GM21717 (cell line): ENCODE data around the gene TMEM115.
"Not testable (repeated sequence)": the region's sequence is repeated elsewhere in the genome, so short reads cannot be mapped to it uniquely, and the experiment has no call there.

Experiments used
- ATAC-seq: cut with Tn5 transposase; IDR thresholded peaks from one replicate; pipeline ENCODE4 v1.9.1; 2021; ENCODE audit warnings: mild to moderate bottlenecking, moderate library complexity; ENCODE audit not compliant: unreplicated experiment

Gene TMEM115

DNA sequence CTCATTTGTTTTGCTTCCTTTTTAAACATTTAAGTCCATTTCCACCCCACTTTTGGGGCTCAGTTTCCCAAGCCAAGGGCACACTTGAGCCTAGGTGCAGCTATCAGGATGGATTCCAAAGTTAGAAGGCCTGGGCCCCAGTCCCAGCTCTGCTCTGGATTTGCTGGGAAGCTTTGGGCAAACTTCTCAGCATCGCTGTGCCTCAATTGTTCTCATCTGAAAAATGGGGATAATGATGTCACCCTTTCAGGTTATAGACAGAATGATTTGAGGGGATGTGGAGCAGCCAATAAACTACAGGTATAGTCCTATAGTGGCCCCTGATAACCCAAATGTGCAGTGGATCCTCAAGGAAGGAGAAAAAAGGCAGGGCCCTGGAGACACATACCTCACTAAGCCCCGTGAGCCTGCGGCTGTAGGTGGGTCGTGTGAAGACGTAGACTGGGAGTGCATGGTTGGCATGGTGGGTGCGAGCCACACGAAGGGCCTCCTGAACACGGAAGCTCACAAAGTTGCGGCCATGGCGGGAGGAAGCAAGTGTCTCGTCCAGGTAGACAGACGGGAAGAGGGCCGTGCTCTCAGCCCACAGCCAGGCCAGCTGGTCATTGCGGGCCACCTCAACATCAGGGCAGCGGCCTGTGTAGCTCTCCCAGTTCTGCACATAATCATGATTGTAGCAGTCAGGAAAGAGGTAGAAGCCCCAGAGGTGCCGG lies 40.0 kb downstream of the TMEM115 start:
- no peak for ATAC-seq

DNA sequence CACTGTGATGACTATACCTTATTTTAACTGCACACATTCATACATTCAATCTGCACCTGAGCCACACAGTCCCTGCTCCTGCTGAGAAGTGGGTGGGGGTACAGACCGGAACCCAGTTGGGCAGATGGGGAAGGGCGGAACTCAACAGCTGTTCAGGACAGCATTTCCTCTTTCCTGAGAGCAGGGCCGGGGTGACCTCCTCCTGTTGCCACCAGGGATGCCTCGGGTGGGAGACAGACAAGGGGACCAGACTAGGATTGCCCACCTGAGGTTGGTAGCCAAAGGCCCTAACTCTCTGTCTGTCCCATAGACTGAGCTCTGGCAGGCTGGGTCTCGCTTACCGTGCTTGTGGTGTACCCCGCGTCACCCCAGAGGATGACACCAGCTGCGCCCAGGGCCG lies 40.7 kb downstream of the TMEM115 start:
- no peak for ATAC-seq

DNA sequence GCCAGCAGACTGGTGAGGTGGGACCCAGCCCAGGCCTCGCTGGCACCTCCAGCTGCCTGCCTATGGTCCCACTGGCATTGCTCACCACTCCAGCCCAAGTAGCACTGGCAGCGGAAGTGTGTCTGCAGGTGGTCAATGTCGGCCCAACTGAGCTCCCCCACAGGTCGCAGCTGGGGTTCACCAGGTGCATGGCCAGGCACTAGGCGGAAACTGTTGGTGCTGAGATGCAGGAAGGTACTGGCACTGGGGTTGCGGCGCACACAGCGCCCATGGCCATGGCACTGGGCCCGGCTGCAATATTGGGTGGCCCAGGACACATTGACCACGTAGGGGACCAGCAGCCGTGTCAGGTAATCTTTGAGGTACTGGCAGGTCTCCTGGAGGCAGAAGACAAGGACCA lies 41.2 kb downstream of the TMEM115 start:
- no peak for ATAC-seq

DNA sequence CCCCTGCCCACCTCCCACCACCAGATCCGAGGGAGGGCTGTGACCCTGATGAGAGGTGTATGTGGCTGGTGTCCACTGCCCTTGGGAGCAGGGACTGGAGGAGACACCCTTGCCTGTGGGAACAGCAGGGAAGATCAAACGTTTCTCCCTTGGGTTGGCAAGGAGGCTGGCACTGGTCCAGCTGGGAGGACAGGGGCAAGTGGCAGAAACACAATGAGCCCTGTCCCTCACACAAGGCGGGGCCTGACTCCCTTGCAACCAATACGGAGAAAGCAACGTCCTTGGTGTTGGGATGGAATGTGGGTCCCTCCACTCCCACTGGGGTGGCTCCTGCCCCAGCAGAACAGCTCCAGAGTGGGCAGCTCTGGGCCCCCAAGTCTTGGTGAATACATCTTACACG lies 42.0 kb downstream of the TMEM115 start:
- ATAC-seq = no peak

DNA sequence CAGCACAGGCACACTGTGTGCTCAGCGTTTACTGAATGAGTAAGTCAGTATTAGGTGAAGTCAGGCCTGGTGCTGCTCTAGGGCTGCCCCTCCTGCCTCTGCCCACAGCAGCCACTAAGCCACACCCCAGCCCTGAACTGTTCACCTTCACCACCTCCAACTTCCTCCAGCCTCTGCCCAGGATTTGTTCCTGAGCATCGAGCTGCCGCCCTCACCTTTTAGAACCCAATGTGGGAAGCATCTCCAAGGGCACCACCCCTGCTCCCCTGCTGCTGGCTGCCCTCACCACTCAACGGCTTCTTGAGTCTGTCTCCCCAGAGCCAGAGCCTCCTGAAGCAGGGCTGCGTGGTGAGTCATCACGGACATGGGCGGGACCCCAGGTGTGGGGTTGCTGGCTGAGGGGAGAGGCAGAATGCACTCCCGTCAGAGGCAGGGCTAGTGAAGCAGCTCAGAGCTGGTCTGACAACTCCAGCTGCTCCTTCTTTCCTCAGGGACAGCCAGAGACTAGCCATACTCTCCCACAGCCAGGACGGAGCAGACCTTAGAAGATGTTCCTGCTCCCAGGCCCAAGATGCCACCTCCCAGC lies 42.6 kb downstream of the TMEM115 start:
- no peak for ATAC-seq

DNA sequence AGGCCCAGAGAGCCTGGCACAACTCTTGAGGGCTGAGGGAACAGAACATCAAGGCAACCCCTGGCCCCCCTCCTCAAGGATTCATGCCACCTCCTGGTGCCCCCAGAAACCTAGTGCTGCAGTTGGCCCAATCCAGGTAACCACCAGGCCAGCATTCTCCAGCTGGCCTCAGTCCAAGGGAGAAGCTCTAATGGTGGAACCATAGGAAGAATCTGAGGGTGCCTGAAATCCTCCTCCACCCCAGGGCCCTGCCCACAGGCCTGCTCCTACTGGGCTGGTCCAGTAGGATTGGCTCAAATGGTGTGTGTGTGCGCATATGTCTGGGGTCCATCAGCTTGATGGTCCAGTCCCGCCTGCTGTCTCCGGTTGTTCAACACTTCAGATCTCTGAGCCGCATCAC lies 44.5 kb downstream of the TMEM115 start:
- ATAC-seq = no peak

DNA sequence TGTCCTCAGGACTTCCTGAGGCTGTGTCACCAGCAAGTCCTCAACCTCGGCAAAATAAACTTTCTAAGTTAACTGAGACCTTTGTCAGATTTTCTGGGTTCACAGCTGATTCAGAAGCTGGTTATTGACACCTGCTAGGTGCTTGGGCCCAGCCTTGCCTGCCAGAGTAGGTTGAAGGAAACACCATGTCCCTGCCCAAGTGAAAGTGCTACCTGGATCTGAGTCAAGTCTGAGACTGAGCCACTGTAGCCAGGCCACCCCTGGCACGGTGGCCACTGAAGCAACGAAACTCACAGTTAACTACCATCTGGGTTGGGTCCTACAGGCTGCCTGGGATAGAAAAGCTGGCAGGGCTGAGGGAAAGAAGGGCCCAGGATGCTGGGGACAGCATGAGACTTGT lies 45.0 kb downstream of the TMEM115 start:
- no peak for ATAC-seq

DNA sequence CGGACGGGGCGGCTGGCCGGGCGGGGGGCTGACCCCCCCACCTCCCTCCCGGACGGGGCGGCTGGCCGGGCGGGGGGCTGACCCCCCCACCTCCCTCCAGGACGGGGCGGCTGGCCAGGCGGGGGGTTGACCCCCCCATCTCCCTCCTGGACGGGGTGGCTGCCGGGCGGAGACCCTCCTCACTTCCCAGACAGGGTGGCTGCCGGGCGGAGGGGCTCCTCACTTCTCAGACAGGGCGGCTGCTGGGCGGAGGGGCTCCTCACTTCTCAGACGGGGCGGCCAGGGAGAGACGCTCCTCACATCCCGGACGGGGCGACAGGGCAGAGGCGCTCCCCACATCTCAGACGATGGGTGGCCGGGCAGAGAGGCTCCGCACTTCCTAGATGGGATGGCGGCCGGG lies 47.3 kb downstream of the TMEM115 start:
- ATAC-seq = not testable (repeated sequence)
